HG03045 (cell line): ENCODE measurements around the gene ARMH4.
"Not testable (repeated sequence)": the region's sequence is repeated elsewhere in the genome, so short reads cannot be mapped to it uniquely, and the experiment has no call there.

Experiments used
- ATAC-seq: cut with Tn5 transposase; IDR thresholded peaks from one replicate; pipeline ENCODE4 v1.9.1; 2021; ENCODE audit warnings: mild to moderate bottlenecking, moderate library complexity; ENCODE audit not compliant: unreplicated experiment

The ARMH4 gene

GRCh38 chr14:58149196-58149595 lies 2.8 kb downstream of the ARMH4 start:
- no peak for ATAC-seq

GRCh38 chr14:58146399-58146798 lies 5.6 kb downstream of the ARMH4 start:
- ATAC-seq: no peak

- ATAC-seq: no peak
These were observed 6.1 kb downstream of the ARMH4 start for GRCh38 chr14:58145936-58146335.

GRCh38 chr14:58143106-58143505 lies 8.9 kb downstream of the ARMH4 start:
- no peak for ATAC-seq

- no peak for ATAC-seq
These were observed 10.1 kb downstream of the ARMH4 start for GRCh38 chr14:58141893-58142292.

GRCh38 chr14:58138714-58139482 lies 13.1 kb downstream of the ARMH4 start:
- ATAC-seq: no peak

- no peak for ATAC-seq
These were observed 13.8 kb downstream of the ARMH4 start for GRCh38 chr14:58138031-58138713.

- no peak for ATAC-seq
These were observed 18.3 kb downstream of the ARMH4 start for GRCh38 chr14:58133739-58134138.

- no peak for ATAC-seq
These were observed 20.6 kb downstream of the ARMH4 start for GRCh38 chr14:58131386-58131785.

GRCh38 chr14:58130116-58130782 lies 21.8 kb downstream of the ARMH4 start:
- no peak for ATAC-seq

GRCh38 chr14:58129208-58129607 lies 22.8 kb downstream of the ARMH4 start:
- ATAC-seq: no peak

GRCh38 chr14:58128416-58128815 lies 23.6 kb downstream of the ARMH4 start:
- ATAC-seq: no peak

- not testable (repeated sequence) for ATAC-seq
These were observed 29.5 kb downstream of the ARMH4 start for GRCh38 chr14:58122546-58122945.

GRCh38 chr14:58121530-58122186 lies 30.4 kb downstream of the ARMH4 start:
- ATAC-seq: no peak

GRCh38 chr14:58119381-58119780 lies 32.6 kb downstream of the ARMH4 start:
- ATAC-seq: no peak

GRCh38 chr14:58118097-58118815 lies 33.8 kb downstream of the ARMH4 start:
- no peak for ATAC-seq

- no peak for ATAC-seq
These were observed 42.3 kb downstream of the ARMH4 start for GRCh38 chr14:58109744-58110143.

- ATAC-seq: no peak
These were observed 43.3 kb downstream of the ARMH4 start for GRCh38 chr14:58108717-58109116.

- no peak for ATAC-seq
These were observed 44.0 kb downstream of the ARMH4 start for GRCh38 chr14:58107947-58108552.

- ATAC-seq: no peak
These were observed 45.0 kb downstream of the ARMH4 start for GRCh38 chr14:58107041-58107440.
